ENCODE measurements around the gene MRGPRG. TPM values are rescaled to one million over a fixed set of nuclear protein-coding genes. Genes with fewer than 3 reads are reported as not detected.

The MRGPRG gene
- not detected for total RNA-seq

- TF ChIP-seq CTCF (IDR thresholded peaks at IDR 0.05; ENCODE audit: low read depth), result no peak
Measured at GRCh38 chr11:3218483-3219280, at the start of gene MRGPRG. Gene MRGPRG (minus strand): TSS chr11:3218813. CDS start chr11:3218813, 0 bp downstream.

GRCh38 chr11:3245071-3245470 lies 26.5 kb upstream of the MRGPRG start:
- no peak for TF ChIP-seq CTCF (IDR thresholded peaks at IDR 0.05; ENCODE audit: low read depth)

- TF ChIP-seq CTCF (IDR thresholded peaks at IDR 0.05; ENCODE audit: low read depth), result no peak
Measured at GRCh38 chr11:3243880-3244279, 25.3 kb upstream of the MRGPRG start.

DNA sequence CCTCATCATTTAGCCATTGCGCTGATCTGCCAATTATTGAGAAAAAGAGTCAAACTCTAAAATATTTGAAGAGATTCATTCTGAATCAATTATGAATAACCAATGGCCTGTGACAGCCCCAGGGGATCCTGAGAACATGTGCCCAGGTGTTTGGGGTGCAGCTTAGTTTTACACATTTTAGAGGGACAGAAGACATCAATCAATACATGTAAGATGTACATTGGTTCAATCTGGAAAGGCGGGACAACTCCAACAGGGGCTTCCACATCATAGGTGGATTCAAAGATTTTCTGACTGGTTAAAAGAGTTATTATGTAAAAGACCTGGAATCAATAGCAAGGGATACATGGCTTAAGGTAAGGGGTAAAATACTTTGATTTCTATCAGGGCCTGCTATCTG lies 18.5 kb upstream of the MRGPRG start:
- no peak for TF ChIP-seq CTCF (IDR thresholded peaks at IDR 0.05; ENCODE audit: low read depth)

DNA sequence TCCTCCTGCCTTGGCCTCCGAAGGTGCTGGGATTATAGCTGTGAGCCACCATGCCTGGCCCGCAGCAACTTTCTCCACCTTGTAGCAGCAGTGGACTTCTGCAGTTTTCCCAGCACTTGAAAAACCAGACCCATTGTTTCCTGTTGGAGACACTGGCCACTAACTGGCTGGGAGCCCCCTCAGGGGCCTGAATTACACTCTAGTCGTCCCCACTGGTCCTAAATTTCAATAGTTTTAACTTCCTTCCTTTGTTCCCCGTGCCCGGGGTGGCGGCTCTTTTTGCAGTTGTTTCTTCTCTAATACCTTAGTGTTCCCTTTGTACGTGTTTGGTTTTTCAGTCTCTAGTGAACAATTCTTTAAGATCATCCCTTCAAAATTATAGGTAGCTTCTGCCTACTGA lies 16.2 kb upstream of the MRGPRG start:
- no peak for TF ChIP-seq CTCF (IDR thresholded peaks at IDR 0.05; ENCODE audit: low read depth)

DNA sequence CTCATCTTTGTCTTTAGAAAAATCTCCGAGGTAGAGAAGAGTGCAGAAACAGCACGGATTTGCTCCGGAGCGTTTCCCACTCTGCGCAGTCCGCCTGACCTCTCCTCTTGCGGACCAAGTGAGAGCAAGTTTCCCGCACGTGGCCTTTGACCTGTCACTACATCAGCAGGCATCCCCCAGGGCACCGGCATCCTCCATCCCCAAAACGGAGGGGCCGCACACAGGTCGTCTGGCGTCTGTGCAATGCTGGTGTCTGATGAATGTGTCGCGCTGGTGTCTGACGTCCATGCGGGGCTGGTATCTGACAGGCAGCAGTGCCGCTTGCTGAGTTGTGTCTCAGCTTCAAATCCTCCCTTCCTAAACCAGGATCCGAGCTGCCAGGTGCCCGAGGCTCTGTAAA lies 14.3 kb upstream of the MRGPRG start:
- no peak for TF ChIP-seq CTCF (IDR thresholded peaks at IDR 0.05; ENCODE audit: low read depth)

DNA sequence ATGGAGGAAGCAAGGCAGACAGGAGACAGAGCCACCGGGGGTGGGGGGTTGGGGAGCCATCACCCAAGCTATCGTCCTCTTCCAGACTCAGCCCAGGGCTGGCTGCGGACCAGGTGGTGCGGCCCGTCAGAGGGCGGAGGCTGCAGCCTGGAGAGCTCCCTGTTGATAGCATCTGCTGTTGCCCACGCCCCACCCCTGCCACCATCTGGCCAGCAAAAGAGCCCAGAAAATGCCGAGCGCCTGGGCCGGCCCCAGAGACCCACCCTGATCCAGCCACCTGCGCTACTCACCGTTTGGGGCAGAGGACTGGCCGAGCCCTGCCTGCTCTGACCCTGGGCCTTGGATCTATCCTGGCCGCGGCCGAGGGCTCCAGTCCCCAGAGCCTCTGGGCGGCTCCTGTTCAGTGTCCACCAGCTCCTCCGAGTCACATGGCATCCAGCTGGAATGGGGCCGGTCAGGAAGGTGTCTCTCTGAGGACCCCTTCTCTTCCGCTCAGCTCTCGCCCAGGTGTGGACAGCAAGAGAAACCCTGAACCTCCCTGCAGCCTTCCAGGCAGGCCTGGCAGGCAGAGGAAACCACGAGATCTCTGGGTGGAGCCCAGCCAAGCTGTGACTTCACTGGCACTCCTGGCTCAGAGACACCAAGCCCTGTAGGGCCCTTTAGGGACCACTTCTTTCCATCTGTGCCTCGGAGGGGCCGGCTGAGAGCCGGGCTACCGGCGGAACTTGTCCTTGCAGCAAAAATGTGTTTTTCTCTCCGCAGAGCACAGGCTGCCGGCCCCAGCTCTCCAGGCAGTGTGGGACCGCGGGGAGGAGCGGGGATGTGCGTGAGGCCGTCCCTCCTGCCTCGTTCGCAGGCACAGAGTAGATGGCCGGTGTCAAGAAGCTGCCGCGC lies 13.5 kb upstream of the MRGPRG start, which contains the start of gene MRGPRE:
TSS of gene MRGPRE (minus strand) at position 567 of the 894 bp plus-strand sequence. CDS start 3,618 bp downstream, outside the sequence.
- no peak for TF ChIP-seq CTCF (IDR thresholded peaks at IDR 0.05; ENCODE audit: low read depth)

Data from subcutaneous adipose tissue (tissue), 4 donors.